ENCODE results near the gene DDX43. TPM values are rescaled to one million over a fixed set of nuclear protein-coding genes. Genes with fewer than 3 reads are reported as not detected.

The DDX43 gene
- not detected for polyA plus RNA-seq (2013, experiment 1 of 2)
- polyA plus RNA-seq (2013, experiment 2 of 2), result not detected

GRCh38 chr6:73394577-73395354, at the start of gene DDX43:
Gene DDX43, plus strand, starts transcription at chr6:73394828. Its CDS starts 78 bp downstream, at chr6:73394906.
- Histone ChIP-seq H4K8ac (ENCODE audit: low read length) (no peak within 1 kb of the TSS), H2AK5ac (ENCODE audit: low read length, severe bottlenecking) (no peak within 1 kb of the TSS), H3K4me2 (ENCODE audit: low read length, poor library complexity, severe bottlenecking) (no peak within 1 kb of the TSS), H3K14ac (ENCODE audit: low read length in 2 of 2) (no peak within 1 kb of the TSS), H3K9me3 (ENCODE audit: control insufficient read depth, low read length) (no peaks in the 10 kb centered on the region), H3K27ac (ENCODE audit: low read length, poor library complexity, severe bottlenecking) (no peak within 1 kb of the TSS), H3K18ac (ENCODE audit: low read depth in 1 of 2, low read length in 2 of 2) (no peak within 1 kb of the TSS), H3K4me3 (ENCODE audit: insufficient read depth in 1 of 2, low read depth in 1 of 2, low read length in 2 of 2) (no peak within 1 kb of the TSS), H3K36me3 (ENCODE audit: control insufficient read depth in 1 of 2, insufficient read depth in 2 of 2, low read depth in 1 of 2, low read length in 2 of 2) (no peaks in the 10 kb centered on the region), H3K4ac (ENCODE audit: low read depth in 1 of 2, low read length in 2 of 2) (no peak within 1 kb of the TSS), H4K91ac (ENCODE audit: low read length) (no peak within 1 kb of the TSS), H2BK120ac (ENCODE audit: low read depth, low read length) (no peak within 1 kb of the TSS), H2BK12ac (ENCODE audit: low read length in 2 of 2) (no peak within 1 kb of the TSS), H3K9ac (ENCODE audit: low read length) (peak within 1 kb of the TSS; percentile 49), H3K4me1 (ENCODE audit: control insufficient read depth, insufficient read depth, low read depth, low read length) (peaks cover 4% of the 10 kb centered on the region), H3K23ac (ENCODE audit: low read length in 2 of 2) (no peak within 1 kb of the TSS), H2AFZ (ENCODE audit: low read depth, low read length) (no peak within 1 kb of the TSS), H2BK15ac (ENCODE audit: low read depth, poor library complexity, severe bottlenecking) (no peak within 1 kb of the TSS), H3K27me3 (ENCODE audit: control insufficient read depth in 1 of 2, insufficient read depth in 1 of 2, low read length in 2 of 2) (no peaks in the 10 kb centered on the region), H3K79me1 (replicated peaks; ENCODE audit: low read length, poor library complexity, severe bottlenecking) (no peaks in the 10 kb centered on the region), H2BK5ac (ENCODE audit: low read depth, low read length, poor library complexity, severe bottlenecking) (no peak within 1 kb of the TSS)
- no peak for DNase-seq
- 97% methylated on average over 52 of the region's 54 CpGs for WGBS

DNA sequence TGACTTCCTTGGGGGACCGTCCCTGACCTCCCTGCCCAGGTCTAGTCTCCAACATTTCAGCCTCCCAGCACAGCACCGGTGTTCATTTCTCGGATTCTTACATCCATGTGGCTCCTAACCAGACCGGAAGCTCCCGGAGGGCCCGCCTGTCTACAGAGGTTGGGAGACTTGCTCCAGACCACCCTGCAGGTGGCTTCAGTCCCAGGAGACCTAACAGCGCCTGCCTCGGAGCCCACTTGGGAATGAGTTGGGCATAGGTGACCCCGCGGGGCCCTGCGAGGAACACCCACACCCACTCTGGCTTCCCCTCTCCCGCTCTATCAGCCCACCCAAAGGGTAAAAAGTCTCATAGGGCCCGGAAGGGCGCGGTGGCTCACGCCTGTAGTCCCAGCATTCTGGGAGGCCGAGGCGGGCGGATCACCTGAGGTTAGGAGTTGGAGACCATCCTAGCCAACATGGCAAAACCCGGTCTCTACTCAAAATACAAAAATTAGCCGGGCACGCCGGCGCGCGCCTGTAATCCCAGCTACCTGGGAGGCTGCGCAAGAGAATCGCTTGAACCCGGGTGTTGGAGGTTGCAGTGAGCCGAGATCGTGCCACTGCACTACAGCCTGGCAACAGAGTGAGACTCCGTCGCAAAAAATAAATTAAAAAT, 46.0 kb upstream of the DDX43 start:
- Histone ChIP-seq H2AK5ac (ENCODE audit: low read length, severe bottlenecking) (no peak overlapping the region), H3K27me3 (ENCODE audit: control insufficient read depth in 1 of 2, insufficient read depth in 1 of 2, low read length in 2 of 2) (peaks cover 8 to 52% of the 10 kb centered on the region in 2 experiments), H4K91ac (ENCODE audit: low read length) (no peak overlapping the region), H3K27ac (ENCODE audit: low read length, poor library complexity, severe bottlenecking) (no peak overlapping the region), H3K4me3 (ENCODE audit: insufficient read depth in 1 of 2, low read depth in 1 of 2, low read length in 2 of 2) (no peak overlapping the region), H2BK5ac (ENCODE audit: low read depth, low read length, poor library complexity, severe bottlenecking) (no peak overlapping the region), H3K18ac (ENCODE audit: low read depth in 1 of 2, low read length in 2 of 2) (no peak overlapping the region), H3K14ac (ENCODE audit: low read length in 2 of 2) (no peak overlapping the region), H2BK12ac (ENCODE audit: low read length in 2 of 2) (no peak overlapping the region), H3K79me1 (replicated peaks; ENCODE audit: low read length, poor library complexity, severe bottlenecking) (no peaks in the 10 kb centered on the region), H2BK15ac (ENCODE audit: low read depth, poor library complexity, severe bottlenecking) (no peak overlapping the region), H3K36me3 (ENCODE audit: control insufficient read depth in 1 of 2, insufficient read depth in 2 of 2, low read depth in 1 of 2, low read length in 2 of 2) (no peaks in the 10 kb centered on the region), H3K23ac (ENCODE audit: low read length in 2 of 2) (no peak overlapping the region), H4K8ac (ENCODE audit: low read length) (no peak overlapping the region), H3K4me2 (ENCODE audit: low read length, poor library complexity, severe bottlenecking) (no peak overlapping the region), H2BK120ac (ENCODE audit: low read depth, low read length) (no peak overlapping the region), H3K4ac (ENCODE audit: low read depth in 1 of 2, low read length in 2 of 2) (no peak overlapping the region), H3K9me3 (ENCODE audit: control insufficient read depth, low read length) (no peaks in the 10 kb centered on the region), H2AFZ (ENCODE audit: low read depth, low read length) (no peak overlapping the region), H3K9ac (ENCODE audit: low read length) (no peak overlapping the region), H3K4me1 (ENCODE audit: control insufficient read depth, insufficient read depth, low read depth, low read length) (no peaks in the 10 kb centered on the region)
- 85% methylated on average over 31 of the region's 33 CpGs for whole genome bisulfite sequencing
- no peak for DNase-seq

DNA sequence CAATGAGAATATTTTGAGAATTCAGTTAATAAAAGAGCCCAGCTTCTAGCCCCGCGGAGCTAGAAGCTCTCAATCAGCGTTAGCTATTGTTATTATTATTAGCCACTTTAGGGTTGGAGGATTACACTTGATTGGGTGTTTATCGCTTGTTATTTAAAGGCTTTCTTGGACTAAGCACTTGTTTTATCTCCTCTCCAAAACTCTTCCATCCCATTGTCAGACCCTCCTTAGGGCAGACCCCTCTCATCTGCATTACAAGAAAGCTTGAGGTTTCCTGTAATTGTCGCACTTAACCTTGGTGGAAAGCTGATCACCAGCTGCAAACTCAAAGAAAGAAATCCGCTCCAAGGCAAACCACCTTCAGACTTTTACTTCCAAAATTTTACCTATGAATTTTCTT, 45.3 kb upstream of the DDX43 start:
- no peak overlapping the region for H3K4ac ChIP-seq (ENCODE audit: low read depth in 1 of 2, low read length in 2 of 2)
- peaks cover 8 to 49% of the 10 kb centered on the region in 2 experiments for H3K27me3 ChIP-seq (ENCODE audit: control insufficient read depth in 1 of 2, insufficient read depth in 1 of 2, low read length in 2 of 2)
- no peak overlapping the region for H3K14ac ChIP-seq (ENCODE audit: low read length in 2 of 2)
- H3K18ac ChIP-seq (ENCODE audit: low read depth in 1 of 2, low read length in 2 of 2), result no peak overlapping the region
- no peak overlapping the region for H2BK120ac ChIP-seq (ENCODE audit: low read depth, low read length)
- H2BK15ac ChIP-seq (ENCODE audit: low read depth, poor library complexity, severe bottlenecking), result no peak overlapping the region
- no peak overlapping the region for H3K4me2 ChIP-seq (ENCODE audit: low read length, poor library complexity, severe bottlenecking)
- H2AFZ ChIP-seq (ENCODE audit: low read depth, low read length), result no peak overlapping the region
- H3K4me1 ChIP-seq (ENCODE audit: control insufficient read depth, insufficient read depth, low read depth, low read length), result no peaks in the 10 kb centered on the region
- no peak overlapping the region for H4K91ac ChIP-seq (ENCODE audit: low read length)
- no peak overlapping the region for H2AK5ac ChIP-seq (ENCODE audit: low read length, severe bottlenecking)
- 12% methylated on average over 1 of the region's 6 CpGs for WGBS
- DNase-seq, result no peak
- no peaks in the 10 kb centered on the region for H3K79me1 ChIP-seq (replicated peaks; ENCODE audit: low read length, poor library complexity, severe bottlenecking)
- H4K8ac ChIP-seq (ENCODE audit: low read length), result no peak overlapping the region
- H3K9ac ChIP-seq (ENCODE audit: low read length), result no peak overlapping the region
- no peak overlapping the region for H3K27ac ChIP-seq (ENCODE audit: low read length, poor library complexity, severe bottlenecking)
- no peak overlapping the region for H2BK12ac ChIP-seq (ENCODE audit: low read length in 2 of 2)
- H2BK5ac ChIP-seq (ENCODE audit: low read depth, low read length, poor library complexity, severe bottlenecking), result no peak overlapping the region
- no peaks in the 10 kb centered on the region for H3K36me3 ChIP-seq (ENCODE audit: control insufficient read depth in 1 of 2, insufficient read depth in 2 of 2, low read depth in 1 of 2, low read length in 2 of 2)
- H3K9me3 ChIP-seq (ENCODE audit: control insufficient read depth, low read length), result no peaks in the 10 kb centered on the region
- H3K4me3 ChIP-seq (ENCODE audit: insufficient read depth in 1 of 2, low read depth in 1 of 2, low read length in 2 of 2), result no peak overlapping the region
- no peak overlapping the region for H3K23ac ChIP-seq (ENCODE audit: low read length in 2 of 2)
